ENCODE measurements around the gene PKD1. TPM values are rescaled to one million over a fixed set of nuclear protein-coding genes. Genes with fewer than 3 reads are reported as not detected.
"Not testable (repeated sequence)": the region's sequence is repeated elsewhere in the genome, so short reads cannot be mapped to it uniquely, and the experiment has no call there.

The PKD1 gene
- total RNA-seq, 1 donor from 2014 or later, result 169 TPM

DNA sequence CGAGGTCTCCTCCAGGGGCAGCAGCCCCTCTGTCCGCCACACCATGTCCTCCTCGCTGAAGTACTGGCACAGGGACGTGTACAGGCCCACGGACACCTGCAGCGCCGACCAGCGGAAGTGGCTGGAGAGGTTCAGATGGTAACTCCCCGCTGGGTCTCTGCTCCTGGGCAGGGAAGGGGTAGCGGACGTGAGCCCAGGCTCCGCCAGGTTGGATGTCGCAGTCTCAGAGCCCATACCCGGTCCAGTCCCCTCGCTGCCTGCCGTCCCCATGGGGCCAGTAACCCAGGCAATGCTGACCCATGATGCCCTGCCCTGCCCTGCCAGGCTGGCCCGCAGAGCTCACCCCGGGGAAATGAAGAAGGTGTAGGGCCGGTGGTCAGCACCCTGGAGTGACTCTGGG lies 33.2 kb downstream of the PKD1 start:
- Mint-ChIP-seq H3K4me3 (ENCODE audit: unreplicated experiment) (no peak overlapping the region), H3K36me3 (ENCODE audit: unreplicated experiment) (peaks cover 3% of the 10 kb centered on the region), H3K9me3 (ENCODE audit: unreplicated experiment) (no peaks in the 10 kb centered on the region), H3K4me1 (ENCODE audit: unreplicated experiment) (no peaks in the 10 kb centered on the region), H3K27me3 (ENCODE audit: unreplicated experiment) (no peaks in the 10 kb centered on the region), H3K27ac (ENCODE audit: unreplicated experiment) (no peak overlapping the region)
- TF ChIP-seq, protein P1, sequence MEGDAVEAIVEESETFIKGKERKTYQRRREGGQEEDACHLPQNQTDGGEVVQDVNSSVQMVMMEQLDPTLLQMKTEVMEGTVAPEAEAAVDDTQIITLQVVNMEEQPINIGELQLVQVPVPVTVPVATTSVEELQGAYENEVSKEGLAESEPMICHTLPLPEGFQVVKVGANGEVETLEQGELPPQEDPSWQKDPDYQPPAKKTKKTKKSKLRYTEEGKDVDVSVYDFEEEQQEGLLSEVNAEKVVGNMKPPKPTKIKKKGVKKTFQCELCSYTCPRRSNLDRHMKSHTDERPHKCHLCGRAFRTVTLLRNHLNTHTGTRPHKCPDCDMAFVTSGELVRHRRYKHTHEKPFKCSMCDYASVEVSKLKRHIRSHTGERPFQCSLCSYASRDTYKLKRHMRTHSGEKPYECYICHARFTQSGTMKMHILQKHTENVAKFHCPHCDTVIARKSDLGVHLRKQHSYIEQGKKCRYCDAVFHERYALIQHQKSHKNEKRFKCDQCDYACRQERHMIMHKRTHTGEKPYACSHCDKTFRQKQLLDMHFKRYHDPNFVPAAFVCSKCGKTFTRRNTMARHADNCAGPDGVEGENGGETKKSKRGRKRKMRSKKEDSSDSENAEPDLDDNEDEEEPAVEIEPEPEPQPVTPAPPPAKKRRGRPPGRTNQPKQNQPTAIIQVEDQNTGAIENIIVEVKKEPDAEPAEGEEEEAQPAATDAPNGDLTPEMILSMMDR (IDR thresholded peaks at IDR 0.05), result no peak
- DNase-seq (ENCODE audit: extremely low spot score, unreplicated experiment), result no peak

DNA sequence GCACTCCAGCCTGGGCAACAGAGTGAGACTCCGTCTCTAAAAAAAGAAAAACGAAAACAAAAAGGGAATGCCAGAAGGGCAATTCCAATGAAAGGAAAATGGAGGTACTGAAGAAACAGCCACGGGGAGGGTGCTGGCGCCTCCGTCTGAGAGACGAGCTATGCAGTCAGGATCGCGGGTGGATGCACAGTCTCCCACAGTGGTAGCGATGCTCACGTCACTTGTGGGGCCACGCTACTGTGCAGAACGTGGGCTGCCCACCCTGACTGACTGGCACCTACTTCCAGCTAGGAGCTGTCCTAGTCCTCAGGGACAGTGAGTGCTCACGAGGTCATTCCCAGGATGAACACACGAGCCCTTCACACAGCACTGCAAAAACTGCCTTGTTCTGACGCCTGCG lies 34.1 kb downstream of the PKD1 start:
- DNase-seq (ENCODE audit: extremely low spot score, unreplicated experiment); H3K36me3 Mint-ChIP-seq (ENCODE audit: unreplicated experiment); H3K4me1 Mint-ChIP-seq (ENCODE audit: unreplicated experiment); H3K9me3 Mint-ChIP-seq (ENCODE audit: unreplicated experiment); H3K27me3 Mint-ChIP-seq (ENCODE audit: unreplicated experiment); H3K27ac Mint-ChIP-seq (ENCODE audit: unreplicated experiment); H3K4me3 Mint-ChIP-seq (ENCODE audit: unreplicated experiment): not testable (repeated sequence)

DNA sequence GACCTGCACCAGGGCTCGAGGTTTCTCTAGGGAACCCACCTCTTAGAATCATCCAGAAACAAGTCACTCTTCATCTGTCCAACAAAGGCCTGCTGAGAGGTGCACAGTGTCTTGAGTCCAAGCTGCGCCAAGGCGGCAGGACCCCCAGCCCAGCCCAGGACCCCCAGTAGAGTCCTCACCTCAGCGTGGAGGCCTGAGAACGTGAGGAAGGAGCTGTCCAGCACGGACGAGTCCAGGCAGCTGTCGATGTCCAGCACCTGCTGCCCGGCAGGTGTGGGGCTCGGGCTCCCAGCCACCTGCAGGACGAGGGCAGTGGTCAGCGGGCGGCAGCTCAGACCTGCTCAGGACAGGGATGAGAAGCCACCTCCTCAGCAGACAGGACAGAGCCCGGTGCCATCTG lies 38.0 kb downstream of the PKD1 start:
- H3K27me3 Mint-ChIP-seq (ENCODE audit: unreplicated experiment); H3K9me3 Mint-ChIP-seq (ENCODE audit: unreplicated experiment); H3K4me1 Mint-ChIP-seq (ENCODE audit: unreplicated experiment); H3K27ac Mint-ChIP-seq (ENCODE audit: unreplicated experiment); DNase-seq (ENCODE audit: extremely low spot score, unreplicated experiment); H3K4me3 Mint-ChIP-seq (ENCODE audit: unreplicated experiment): not testable (repeated sequence)
- H3K36me3 Mint-ChIP-seq (ENCODE audit: unreplicated experiment), result peaks cover 13% of the 10 kb centered on the region

DNA sequence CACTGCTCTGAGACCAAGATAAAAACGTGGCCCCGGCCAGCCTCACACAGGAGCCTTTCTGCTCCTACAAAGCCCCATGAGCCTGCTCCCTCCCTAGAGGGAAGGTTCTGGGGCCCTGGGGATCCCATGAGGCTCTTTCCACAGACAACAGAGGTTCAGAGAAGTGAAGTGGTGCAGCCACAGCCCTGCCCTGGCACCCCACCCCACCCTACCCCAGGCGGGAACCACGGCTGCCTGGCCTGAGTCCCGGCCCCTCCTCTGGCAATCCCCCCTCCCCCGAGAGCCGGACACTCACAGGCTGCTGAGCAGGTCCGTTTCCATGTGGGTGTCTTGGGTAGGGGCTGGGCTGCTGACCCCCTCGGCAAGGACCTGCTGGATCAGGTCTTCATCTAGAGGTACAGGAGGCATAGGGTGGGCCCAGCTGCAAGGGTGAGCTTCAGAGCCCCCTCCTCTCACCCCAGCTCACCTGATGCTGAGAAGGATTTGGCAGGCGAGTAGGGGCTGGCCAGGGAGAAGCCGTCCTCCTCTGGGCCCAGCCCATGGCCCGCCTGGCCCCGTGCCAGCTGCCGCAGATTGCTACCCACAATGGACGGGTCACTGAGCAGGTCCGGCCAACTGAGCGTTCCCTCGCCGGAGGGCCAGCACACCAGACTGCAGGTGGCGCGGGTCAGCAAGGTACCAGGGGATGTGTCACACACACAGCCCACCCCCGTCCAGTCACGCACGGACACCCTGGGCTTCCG lies 38.7 kb downstream of the PKD1 start:
- TF ChIP-seq, protein P1 (IDR thresholded peaks at IDR 0.05), result no peak
- H3K27ac Mint-ChIP-seq (ENCODE audit: unreplicated experiment), result no peak overlapping the region
- H3K9me3 Mint-ChIP-seq (ENCODE audit: unreplicated experiment), result no peaks in the 10 kb centered on the region
- no peaks in the 10 kb centered on the region for H3K27me3 Mint-ChIP-seq (ENCODE audit: unreplicated experiment)
- H3K36me3 Mint-ChIP-seq (ENCODE audit: unreplicated experiment), result peaks cover 13% of the 10 kb centered on the region
- no peak overlapping the region for H3K4me3 Mint-ChIP-seq (ENCODE audit: unreplicated experiment)
- DNase-seq (ENCODE audit: extremely low spot score, unreplicated experiment), result no peak
- no peaks in the 10 kb centered on the region for H3K4me1 Mint-ChIP-seq (ENCODE audit: unreplicated experiment)

DNA sequence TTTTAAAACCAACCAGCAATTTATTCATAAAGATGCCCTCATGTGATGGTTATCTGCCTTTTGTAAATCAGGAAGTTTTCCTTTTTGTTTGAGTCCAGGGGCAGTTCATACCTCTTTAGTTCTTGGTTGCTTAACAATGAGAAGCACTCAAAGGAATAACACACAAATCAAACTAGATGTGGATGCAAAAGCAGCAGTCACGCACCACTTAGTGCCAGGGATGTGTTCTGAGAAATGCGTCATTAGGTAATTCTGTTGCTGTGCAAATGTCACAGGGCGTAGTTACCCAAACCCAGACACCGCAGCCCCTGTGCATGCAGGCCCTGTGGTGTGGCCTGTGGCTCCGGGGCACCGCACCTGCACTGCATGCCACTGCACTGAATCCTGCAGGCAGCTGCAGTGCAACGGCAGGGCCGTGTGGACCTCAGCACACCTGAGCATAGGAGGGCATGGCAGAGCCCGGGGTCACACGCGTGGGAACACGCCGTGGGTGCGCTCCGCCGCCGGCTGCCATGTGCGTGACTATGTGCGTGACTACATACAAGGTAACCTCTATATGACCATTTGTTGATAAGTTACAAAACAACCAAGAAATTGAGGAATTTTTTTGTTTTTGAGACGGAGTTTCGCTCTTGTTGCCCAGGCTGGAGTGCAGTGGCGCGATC lies 39.6 kb downstream of the PKD1 start:
- Mint-ChIP-seq H3K4me3 (ENCODE audit: unreplicated experiment) (no peak overlapping the region), H3K27ac (ENCODE audit: unreplicated experiment) (no peak overlapping the region), H3K27me3 (ENCODE audit: unreplicated experiment) (no peaks in the 10 kb centered on the region), H3K36me3 (ENCODE audit: unreplicated experiment) (peaks cover 13% of the 10 kb centered on the region), H3K9me3 (ENCODE audit: unreplicated experiment) (no peaks in the 10 kb centered on the region), H3K4me1 (ENCODE audit: unreplicated experiment) (no peaks in the 10 kb centered on the region)
- TF ChIP-seq, protein P1 (IDR thresholded peaks at IDR 0.05), result no peak
- DNase-seq (ENCODE audit: extremely low spot score, unreplicated experiment), result no peak

DNA sequence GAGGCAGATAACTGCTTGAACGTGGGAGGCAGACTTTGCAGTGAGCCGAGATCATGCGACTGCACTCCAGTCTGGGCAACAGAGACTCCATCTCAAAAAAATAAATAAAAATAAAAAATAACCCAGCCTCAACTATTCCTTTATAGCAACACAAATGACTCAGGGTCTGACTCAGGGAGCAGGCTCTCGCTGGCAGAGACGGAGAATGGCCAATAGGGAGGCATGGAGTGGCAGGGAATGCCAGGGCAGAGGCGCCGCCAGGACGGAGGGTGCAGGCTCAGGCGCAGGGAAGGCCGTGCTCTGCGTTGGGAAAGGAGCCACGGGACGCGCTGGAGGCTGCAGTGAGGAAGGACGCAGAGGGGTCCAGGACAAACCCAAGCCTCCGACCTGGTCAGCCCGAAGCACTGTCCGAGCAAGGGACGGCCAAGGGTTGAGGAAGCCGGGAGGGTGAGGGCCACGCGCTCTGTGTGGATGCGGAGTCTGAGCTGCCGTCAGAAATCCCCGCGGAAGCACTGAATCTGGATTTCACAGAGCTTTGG lies 40.3 kb downstream of the PKD1 start:
- TF ChIP-seq, protein P1 (IDR thresholded peaks at IDR 0.05), result no peak
- Mint-ChIP-seq H3K4me3 (ENCODE audit: unreplicated experiment) (no peak overlapping the region), H3K27me3 (ENCODE audit: unreplicated experiment) (no peaks in the 10 kb centered on the region), H3K4me1 (ENCODE audit: unreplicated experiment) (no peaks in the 10 kb centered on the region), H3K36me3 (ENCODE audit: unreplicated experiment) (peaks cover 13% of the 10 kb centered on the region), H3K27ac (ENCODE audit: unreplicated experiment) (no peak overlapping the region), H3K9me3 (ENCODE audit: unreplicated experiment) (no peaks in the 10 kb centered on the region)
- no peak for DNase-seq (ENCODE audit: extremely low spot score, unreplicated experiment)
